ENCODE data around the gene ABTB2.

Gene ABTB2

GRCh38 chr11:34284811-34285481, 72.9 kb downstream of the ABTB2 start:
- no peak for DNase-seq (ENCODE audit: low spot score)

- no peak for DNase-seq (ENCODE audit: low spot score)
Measured at GRCh38 chr11:34284156-34284555, 73.7 kb downstream of the ABTB2 start.

GRCh38 chr11:34280945-34281872, 76.6 kb downstream of the ABTB2 start:
- no peak for DNase-seq (ENCODE audit: low spot score)

GRCh38 chr11:34278693-34279297, 79.0 kb downstream of the ABTB2 start:
- no peak for DNase-seq (ENCODE audit: low spot score)

GRCh38 chr11:34278175-34278574, 79.6 kb downstream of the ABTB2 start:
- no peak for DNase-seq (ENCODE audit: low spot score)

- no peak for DNase-seq (ENCODE audit: low spot score)
Measured at GRCh38 chr11:34277171-34277570, 80.6 kb downstream of the ABTB2 start.

GRCh38 chr11:34276352-34276864, 81.4 kb downstream of the ABTB2 start:
- no peak for DNase-seq (ENCODE audit: low spot score)

- DNase-seq (ENCODE audit: low spot score) = no peak
Measured at GRCh38 chr11:34275486-34275885, 82.3 kb downstream of the ABTB2 start.

- DNase-seq (ENCODE audit: low spot score) = no peak
Measured at GRCh38 chr11:34274712-34275398, 83.0 kb downstream of the ABTB2 start.

GRCh38 chr11:34273099-34273498, 84.7 kb downstream of the ABTB2 start:
- no peak for DNase-seq (ENCODE audit: low spot score)

GRCh38 chr11:34271727-34272126, 86.1 kb downstream of the ABTB2 start:
- DNase-seq (ENCODE audit: low spot score) = no peak

- DNase-seq (ENCODE audit: low spot score) = no peak
Measured at GRCh38 chr11:34270711-34271110, 87.1 kb downstream of the ABTB2 start.

GRCh38 chr11:34269694-34270245, 88.0 kb downstream of the ABTB2 start:
- DNase-seq (ENCODE audit: low spot score) = no peak

- DNase-seq (ENCODE audit: low spot score) = no peak
Measured at GRCh38 chr11:34268906-34269430, 88.8 kb downstream of the ABTB2 start.

GRCh38 chr11:34267417-34267816, 90.4 kb downstream of the ABTB2 start:
- DNase-seq (ENCODE audit: low spot score) = no peak

- no peak for DNase-seq (ENCODE audit: low spot score)
Measured at GRCh38 chr11:34267013-34267412, 90.8 kb downstream of the ABTB2 start.

- no peak for DNase-seq (ENCODE audit: low spot score)
Measured at GRCh38 chr11:34266090-34266912, 91.5 kb downstream of the ABTB2 start.

GRCh38 chr11:34264303-34265110, 93.3 kb downstream of the ABTB2 start:
- DNase-seq (ENCODE audit: low spot score) = no peak

- DNase-seq (ENCODE audit: low spot score) = no peak
Measured at GRCh38 chr11:34263441-34264091, 94.2 kb downstream of the ABTB2 start.
